HuH-7 (cell line): ENCODE results near the gene MAVS.
"Not testable (repeated sequence)": the region's sequence is repeated elsewhere in the genome, so short reads cannot be mapped to it uniquely, and the experiment has no call there.

Experiments used
- DNase-seq: peaks from one replicate; pipeline ENCODE4 v3.0.0; 2011; ENCODE audit warnings: low spot score

The MAVS gene

DNA sequence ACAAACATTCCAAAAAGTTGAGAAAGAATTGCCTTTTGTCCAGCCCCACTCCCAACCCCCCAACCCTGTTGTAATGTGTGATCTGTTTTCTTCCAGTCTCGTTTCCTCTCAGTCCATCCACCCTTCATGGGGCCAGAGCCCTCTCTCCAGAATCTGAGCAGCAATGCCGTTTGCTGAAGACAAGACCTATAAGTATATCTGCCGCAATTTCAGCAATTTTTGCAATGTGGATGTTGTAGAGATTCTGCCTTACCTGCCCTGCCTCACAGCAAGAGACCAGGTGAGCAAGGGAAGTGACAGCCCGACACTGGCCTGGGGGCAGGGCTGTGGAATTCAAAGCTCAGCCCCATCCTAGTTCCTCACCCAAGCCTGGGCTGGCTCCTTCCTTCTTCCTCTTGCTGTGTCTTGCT, 7.8 kb downstream of the MAVS start:
- no peak for DNase-seq

DNA sequence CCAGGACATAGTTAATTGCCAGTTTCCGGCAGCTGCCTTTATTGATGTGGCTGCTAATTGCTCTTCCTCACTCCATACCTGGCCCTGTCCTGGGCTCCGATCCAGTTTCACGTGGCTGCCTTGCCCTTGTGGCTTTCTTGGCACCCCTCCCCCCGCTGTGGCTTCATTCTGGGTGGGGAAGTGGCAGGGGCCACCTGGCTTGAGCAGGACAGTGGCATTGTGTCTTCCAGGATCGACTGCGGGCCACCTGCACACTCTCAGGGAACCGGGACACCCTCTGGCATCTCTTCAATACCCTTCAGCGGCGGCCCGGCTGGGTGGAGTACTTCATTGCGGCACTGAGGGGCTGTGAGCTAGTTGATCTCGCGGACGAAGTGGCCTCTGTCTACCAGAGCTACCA, 10.8 kb downstream of the MAVS start:
- no peak for DNase-seq

DNA sequence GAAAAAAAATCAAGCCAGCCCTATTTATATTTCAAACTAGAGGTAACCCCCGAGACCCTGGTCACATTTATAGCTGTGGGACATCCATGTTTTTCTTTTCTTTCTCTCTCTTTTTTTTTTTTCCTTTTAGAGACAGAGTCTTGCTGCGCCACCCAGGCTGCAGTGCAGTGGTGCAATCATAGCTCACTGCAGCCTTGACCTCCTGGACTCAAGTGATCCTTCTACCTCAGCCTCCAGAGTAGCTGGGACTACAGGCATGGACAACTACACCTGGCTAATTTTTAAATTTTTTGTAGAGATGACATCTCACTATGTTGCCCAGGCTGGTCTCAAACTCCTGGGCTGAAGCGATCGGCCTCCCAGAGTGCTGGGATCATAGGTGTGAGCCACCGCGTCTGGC, 12.1 kb downstream of the MAVS start:
- no peak for DNase-seq

DNA sequence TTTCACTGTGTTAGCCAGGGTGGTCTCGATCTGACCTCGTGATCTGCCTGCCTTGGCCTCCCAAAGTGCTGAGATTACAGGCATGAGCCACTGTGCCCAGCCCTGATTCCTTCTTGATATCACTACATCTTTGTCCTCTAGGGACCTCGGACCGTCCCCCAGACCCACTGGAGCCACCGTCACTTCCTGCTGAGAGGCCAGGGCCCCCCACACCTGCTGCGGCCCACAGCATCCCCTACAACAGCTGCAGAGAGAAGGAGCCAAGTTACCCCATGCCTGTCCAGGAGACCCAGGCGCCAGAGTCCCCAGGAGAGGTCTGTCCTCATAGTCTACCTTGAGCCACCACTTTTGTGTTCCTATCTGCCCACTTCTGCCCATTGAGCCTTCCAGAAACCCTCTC, 14.6 kb downstream of the MAVS start:
- DNase-seq: no peak

DNA sequence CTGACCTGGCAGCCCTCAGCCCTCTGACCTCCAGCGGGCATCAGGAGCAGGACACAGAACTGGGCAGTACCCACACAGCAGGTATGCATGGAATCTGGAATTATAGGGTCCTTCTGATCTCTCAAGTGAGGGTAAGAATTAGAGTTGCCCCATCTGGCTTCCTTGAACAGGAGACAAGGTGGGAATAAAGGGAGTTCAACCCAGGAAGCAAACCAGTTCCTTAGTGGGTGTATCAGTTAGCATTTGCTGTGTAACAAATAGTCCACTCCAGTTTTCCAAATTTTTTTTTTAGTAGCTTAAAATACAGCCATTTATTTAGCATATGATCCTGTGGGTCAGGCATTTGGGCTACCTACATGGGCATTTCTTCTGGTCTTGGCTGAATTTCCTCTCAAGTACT, 15.7 kb downstream of the MAVS start:
- DNase-seq: no peak

DNA sequence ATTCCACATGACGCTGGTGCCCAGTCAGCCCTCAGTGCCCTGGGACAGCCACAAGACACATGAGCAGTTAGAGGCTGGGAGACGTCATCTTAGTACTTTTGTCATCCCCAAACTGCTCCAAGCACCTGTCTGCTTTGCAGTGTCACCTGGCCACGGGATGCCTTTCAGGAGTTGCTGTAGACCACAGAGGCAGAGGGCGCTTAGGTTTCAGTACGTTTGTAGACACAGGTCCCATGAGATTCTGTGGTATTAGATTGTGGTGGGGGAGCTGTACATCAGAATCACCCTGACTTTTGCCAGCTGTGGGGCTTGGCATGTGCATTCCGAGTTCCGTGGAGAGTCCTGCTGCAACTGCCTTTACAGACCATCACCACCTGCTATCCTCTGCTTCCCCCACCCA, 16.7 kb downstream of the MAVS start:
- DNase-seq: no peak

DNA sequence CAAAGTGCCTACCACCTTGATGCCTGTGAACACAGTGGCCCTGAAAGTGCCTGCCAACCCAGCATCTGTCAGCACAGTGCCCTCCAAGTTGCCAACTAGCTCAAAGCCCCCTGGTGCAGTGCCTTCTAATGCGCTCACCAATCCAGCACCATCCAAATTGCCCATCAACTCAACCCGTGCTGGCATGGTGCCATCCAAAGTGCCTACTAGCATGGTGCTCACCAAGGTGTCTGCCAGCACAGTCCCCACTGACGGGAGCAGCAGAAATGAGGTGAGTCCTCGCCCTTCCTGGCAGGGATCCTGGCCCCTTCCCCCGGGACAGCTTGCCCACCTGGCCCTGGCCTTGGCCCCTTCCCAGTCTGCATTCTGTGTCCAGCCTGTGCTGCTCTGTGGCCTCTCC, 17.9 kb downstream of the MAVS start:
- no peak for DNase-seq

DNA sequence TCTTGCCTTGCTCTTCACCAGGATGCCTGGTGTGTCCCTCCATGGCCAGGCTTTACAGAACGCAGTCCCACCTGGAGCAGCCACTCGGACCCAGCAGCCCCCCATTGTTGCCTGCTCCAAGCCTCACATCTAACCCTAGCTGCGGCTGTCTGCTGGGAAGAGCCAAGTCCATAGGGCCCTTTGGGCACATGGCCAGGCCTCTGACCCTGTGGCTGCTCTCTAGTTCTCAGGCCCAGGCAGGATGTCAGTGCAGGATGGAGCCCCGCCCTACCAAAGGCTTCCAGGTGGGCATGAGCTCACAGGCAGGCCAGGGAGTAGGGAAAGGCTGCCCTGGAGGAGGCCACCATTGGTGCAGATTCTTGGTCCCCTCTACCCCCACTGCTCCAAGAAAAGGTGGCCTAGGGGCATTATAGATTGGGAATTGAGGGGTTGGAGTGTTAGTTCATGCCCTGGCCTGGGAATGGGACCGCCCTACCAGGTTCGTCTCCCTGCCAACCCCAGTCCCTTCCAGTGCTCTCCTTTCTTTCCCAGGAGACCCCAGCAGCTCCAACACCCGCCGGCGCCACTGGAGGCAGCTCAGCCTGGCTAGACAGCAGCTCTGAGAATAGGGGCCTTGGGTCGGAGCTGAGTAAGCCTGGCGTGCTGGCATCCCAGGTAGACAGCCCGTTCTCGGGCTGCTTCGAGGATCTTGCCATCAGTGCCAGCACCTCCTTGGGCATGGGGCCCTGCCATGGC, 18.7 kb downstream of the MAVS start:
- no peak for DNase-seq

DNA sequence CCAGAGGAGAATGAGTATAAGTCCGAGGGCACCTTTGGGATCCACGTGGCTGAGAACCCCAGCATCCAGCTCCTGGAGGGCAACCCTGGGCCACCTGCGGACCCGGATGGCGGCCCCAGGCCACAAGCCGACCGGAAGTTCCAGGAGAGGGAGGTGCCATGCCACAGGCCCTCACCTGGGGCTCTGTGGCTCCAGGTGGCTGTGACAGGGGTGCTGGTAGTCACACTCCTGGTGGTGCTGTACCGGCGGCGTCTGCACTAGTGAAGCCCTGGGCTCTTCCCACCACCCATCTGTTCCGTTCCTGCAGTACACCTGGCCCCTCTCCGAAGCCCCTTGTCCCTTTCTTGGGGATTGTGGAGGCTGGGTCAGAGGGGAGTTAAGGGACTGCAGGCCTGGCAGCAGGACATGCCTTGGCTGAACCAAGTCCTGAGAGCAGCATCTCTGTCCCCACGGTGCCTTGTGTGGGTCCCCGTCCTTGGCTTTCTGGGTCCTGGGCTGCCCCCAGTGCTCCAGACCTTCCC, 19.3 kb downstream of the MAVS start:
- no peak for DNase-seq

DNA sequence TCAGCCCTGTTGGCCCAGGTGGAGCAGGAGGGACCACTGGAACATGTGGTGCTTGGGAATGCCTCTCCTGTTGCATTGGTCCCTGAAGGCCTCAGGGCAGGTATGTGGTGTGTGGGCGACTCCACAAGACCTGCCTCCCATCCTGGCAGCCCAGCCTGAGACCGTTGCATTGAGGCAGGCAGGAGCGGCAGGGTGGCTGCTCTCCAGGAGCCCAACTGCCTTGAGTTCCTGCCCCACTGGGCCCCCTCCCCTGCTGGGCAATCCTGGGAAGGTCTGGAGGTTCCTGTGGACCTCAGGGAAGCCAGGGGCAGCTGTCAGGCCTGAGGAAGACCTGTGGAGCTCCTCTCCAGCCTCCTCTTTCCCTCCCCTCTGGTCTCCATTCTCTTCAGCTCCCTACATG, 19.8 kb downstream of the MAVS start:
- DNase-seq: no peak

DNA sequence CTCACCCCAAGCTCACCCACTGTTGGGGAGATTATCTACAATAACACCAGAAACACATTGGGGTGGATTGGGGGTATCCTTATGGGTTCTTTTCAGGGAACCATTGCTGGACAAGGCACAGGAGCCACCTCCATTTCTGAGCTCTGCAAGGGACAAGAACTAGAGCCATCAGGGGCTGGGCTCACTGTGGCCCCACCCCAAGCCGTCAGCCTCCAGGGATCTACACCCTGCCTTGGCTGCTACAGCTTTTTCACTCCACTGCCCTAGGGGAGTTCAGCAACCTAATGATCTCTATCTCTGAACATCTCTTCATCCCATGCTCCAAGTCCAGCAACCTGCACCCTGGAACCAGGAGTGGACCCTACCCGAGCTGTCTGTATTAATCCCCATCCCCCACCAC, 21.2 kb downstream of the MAVS start:
- no peak for DNase-seq

DNA sequence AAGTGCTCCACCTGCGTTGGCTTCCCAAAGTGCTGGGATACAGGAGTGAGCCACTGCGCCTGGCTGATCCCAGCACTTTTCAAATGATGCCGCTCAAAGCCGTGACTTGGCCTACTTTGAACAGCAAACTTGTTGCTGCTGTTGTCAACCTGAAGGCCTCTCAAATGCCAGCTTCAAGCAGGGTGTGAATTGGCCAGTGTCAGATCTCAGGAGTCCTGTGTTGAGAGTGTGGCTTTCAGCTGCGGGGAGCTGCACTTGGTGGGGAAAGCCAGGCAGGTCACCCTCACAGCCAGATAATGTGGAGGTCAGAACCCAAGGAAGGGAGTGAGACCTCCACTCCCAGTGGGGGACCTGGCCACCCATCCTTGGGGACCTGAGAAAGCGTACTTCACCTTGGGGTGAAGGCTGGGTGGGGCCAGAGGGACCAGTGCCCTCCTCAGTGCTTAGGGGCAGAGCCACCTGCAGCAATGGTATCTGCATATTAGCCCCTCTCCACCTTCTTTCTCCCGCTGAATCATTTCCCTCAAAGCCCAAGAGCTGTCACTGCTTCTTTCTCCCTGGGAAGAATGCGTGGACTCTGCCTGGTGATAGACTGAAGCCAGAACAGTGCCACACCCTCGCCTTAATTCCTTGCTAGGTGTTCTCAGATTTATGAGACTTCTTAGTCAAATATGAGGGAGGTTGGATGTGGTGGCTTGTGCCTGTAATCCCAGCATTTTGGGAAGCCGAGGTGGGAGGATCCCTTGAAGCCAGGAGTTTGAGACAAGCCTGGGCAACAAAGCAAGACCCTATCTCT, 23.4 kb downstream of the MAVS start:
- no peak for DNase-seq

DNA sequence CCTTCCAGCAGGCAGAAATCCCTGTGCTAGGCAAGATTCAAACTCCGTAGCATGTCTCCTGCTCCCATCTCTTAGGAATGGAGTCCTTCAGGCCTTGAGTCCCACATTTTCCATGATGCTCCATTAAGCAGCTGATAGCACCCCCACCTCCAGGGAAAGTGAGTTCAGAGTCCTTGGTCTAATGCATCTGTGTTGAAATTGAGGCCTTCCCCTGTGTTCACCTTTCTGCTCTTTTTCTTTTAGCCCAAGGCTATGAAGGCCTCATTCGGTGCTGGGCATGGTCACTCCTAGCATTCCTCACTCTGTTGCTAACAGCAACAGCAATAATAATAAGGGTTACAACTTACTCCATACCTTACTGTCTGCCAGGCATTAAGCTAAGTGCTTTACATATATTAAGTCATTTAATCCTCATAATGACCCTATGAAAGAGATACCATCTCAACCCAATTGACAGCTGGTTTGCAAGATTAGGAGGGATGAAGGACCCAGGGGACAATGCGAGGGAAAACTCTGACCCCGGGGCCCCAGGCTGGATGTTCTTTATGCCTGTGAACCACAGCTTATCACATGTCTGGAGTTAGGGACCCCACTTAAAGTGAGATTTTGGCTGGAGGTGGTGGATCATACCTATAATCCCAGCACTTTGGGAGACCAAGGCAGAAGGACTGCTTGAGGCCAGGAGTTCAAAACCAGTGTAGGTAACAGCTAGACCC, 25.1 kb downstream of the MAVS start:
- DNase-seq: no peak

DNA sequence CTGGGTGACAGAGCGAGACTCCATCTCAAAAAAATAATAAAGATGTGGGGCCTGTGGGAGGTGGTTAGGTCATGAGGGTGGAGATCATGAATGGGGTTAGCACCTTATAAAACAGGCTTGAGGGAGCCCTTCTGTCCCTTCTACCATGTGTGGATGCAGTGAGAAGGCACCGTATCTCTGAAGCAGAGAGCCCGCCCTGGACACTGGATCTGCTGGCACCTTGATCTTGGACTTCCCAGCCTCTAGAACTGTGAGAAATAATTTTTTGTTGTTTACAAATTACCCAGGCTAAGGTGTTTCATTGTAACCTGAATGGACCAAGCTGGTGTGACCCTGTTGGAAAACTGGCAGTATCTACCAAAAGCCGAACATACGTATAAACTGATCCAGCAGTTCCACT, 26.9 kb downstream of the MAVS start:
- no peak for DNase-seq

DNA sequence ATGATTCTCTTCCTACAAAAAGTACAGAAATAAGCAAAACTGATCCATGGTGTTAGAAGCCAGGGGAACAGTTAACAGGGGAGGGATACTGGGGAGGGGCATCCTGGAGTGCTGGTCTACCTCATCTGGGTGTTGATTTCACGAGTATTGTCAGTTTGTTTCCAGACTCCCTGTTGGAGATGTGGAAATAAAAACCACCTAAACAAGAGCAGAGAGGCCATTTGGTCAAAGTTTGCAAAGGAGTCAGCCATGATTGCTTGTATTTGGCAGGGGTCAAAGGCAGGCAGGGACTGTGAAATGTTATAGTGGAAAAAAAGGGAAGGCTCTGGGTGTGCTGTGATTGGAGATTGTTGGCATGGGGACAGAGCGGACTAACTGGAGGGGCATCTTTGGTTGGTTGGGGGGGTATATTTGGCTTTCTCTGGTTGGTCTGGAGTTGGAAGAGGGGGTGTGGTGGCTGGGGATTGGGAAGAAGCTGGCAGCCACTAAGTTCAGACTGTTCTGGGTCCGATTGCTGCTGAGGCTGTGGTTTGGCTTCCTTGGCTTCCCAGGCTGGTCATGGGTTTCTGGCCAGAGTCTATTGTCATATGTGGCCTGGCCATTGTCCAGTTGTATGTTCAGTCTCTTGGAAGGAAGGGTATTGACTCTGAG, 27.7 kb downstream of the MAVS start:
- DNase-seq: no peak

DNA sequence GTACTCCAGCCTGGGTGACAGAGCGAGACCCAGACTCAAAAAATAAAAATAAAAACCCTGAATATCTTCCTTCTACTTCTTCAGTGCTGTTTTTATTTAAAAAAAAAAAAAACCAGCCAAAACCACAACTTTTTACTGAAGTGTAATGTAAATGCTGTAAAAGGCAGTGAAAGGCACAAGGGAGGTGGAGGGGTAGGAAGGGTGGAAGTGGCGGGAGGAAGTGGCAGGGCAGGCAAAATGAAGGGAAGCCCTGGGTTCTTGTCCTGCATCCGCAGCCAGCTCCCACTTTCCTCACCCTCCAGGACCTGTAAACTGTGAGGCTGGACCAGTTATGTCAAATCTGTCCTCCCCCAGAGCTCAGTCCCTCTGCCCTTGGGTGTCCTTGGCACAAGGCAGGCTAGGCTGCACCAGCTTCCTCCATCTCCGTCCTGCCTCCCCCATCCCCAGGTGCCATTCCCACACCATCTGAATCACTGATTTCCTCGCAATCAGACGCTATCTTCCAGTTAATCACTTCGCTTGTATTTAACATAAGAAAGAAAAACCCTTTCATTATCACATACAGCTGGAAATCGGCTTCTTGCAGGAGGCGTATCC, 28.8 kb downstream of the MAVS start:
- DNase-seq: no peak

DNA sequence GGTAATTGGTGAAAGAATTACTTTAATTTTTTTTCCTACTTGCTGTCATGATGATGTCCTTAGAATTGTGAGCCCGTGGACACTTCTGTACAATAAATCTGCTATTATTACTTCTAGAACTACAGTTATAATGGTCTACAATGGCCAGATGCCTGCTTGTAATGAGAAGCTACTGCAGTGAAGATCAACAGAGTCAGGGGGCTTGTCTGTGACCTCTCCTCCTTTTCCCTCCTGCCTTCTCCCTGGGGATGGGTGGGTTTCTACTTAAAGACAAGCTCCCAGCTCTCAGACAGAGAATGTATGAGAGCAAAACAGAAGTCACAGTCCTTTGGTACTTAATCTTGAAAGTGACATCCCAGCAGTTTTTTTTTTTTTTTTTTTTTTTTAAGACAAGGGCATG, 29.4 kb downstream of the MAVS start:
- DNase-seq: no peak

DNA sequence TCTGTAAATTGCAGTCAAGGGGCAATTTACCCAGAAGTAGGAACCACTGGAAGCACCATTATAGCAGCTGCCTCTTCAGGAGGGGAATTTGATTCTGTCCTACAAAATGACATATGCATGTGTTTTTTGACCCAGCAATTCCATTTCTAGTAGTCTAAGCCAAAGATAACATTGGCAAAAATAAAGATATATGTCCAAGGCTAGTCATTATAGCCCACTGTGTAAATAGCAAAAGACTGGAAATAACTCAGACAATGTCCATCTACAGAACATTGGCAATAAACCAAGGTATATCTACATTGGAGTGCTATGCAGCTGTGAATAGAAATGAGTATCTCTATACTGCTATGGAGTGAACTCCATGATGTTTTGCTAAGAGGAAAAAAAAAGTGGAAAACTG, 30.0 kb downstream of the MAVS start:
- no peak for DNase-seq

DNA sequence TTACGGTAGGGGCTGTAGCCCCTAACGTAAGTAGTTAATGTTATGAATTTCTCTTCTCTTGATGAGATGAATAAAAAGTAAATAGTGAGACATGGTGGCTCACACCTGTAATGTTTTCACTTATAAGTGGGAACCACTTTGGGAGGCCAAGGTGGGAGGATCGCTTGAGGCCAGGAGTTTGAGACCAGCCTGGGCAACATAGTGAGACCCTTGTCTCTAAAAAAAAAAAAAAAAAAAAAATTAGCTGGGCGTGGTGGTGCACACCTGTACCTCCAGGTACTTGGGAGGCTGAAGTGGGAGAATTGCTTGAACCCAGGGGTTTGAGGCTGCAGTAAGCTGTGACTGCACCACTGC, 32.3 kb downstream of the MAVS start:
- DNase-seq: not testable (repeated sequence)

DNA sequence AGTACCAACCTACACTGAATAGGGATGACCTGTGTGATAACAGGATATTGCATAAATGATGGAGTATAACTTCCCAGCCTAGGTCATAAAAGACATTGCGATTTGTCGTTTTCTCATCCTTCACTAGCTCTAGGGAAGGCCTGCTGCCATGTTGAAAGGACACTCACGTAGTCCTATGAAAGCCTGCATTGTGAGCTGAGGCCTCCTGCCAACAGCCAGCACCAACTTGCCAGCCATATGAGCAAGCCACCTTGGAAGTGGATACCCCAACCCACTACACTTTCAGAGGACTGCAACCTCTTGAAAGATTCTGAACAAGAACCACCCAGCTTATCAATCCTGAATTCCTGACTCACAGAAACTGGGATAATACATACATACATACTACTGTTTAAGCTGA, 39.1 kb downstream of the MAVS start:
- DNase-seq: no peak

DNA sequence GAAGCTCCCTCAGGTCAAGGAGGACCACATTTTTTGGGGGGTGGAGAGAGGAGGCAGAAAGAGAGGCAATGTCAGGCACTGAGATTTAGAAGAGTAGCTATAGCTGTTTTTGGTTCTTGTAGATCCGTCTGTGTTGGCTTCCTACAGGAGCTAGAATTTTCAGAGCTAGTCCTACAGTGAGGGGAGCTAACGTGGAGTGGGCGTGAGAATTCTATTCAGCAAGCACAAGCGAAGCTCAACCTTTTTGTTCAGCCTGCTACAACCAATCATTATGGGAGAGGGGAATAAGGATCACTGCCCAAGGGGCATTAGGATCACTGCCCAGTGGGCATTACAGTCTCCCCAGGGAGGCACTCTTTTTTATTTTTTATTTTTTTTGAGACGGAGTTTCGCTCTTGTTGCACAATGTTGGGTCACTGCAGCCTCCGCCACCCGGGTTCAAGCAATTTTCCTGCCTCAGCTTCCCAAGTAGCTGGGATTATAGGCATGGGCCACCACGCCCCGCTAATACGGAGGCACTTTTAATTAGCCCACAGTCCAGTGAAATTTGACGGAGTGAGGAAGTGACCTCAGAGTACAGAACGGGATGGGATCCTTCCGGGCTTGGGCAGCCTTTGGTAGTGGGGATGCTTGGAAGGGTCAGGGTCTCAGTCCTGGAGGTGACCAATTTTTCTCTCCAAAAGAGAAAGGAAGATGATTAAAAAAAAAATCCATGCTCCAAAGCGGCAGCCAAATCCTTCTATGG, 41.4 kb downstream of the MAVS start:
- peak; percentile 65 for DNase-seq
